ENCODE measurements around the gene CACNB4. TPM values are rescaled to one million over a fixed set of nuclear protein-coding genes. Genes with fewer than 3 reads are reported as not detected.
"Not testable (repeated sequence)": the region's sequence is repeated elsewhere in the genome, so short reads cannot be mapped to it uniquely, and the experiment has no call there.

Gene CACNB4
- total RNA-seq, 1 experiment from 2014 or later = 0.22 TPM

GRCh38 chr2:151942540-151943205 lies 156.2 kb downstream of the CACNB4 start:
- H3K9me3 ChIP-seq (ENCODE audit: low read length); H4K20me1 ChIP-seq (ENCODE audit: insufficient read depth, low read depth, low read length); H3K4me3 ChIP-seq (ENCODE audit: low read length); H3K27ac ChIP-seq (ENCODE audit: low read length); H3K36me3 ChIP-seq (ENCODE audit: insufficient read depth, low read length); H3K9ac ChIP-seq (ENCODE audit: low read length); DNase-seq; H3K79me2 ChIP-seq (ENCODE audit: low read length); H3K27me3 ChIP-seq (ENCODE audit: low read length); H3K4me1 ChIP-seq (ENCODE audit: low read length); H2AFZ ChIP-seq (ENCODE audit: low read length); H3K4me2 ChIP-seq (ENCODE audit: low read depth, low read length, poor library complexity, severe bottlenecking); H3K9me2 ChIP-seq (replicated peaks; ENCODE audit: insufficient read depth, low read length): not testable (repeated sequence)

GRCh38 chr2:151937966-151938365 lies 160.9 kb downstream of the CACNB4 start:
- no peaks in the 10 kb centered on the region for H3K36me3 ChIP-seq (ENCODE audit: insufficient read depth, low read length)
- H3K9me2 ChIP-seq (replicated peaks; ENCODE audit: insufficient read depth, low read length) = no peaks in the 10 kb centered on the region
- no peaks in the 10 kb centered on the region for H3K27me3 ChIP-seq (ENCODE audit: low read length)
- no peak overlapping the region for H3K4me3 ChIP-seq (ENCODE audit: low read length)
- no peak overlapping the region for H3K27ac ChIP-seq (ENCODE audit: low read length)
- no peak overlapping the region for H3K4me2 ChIP-seq (ENCODE audit: low read depth, low read length, poor library complexity, severe bottlenecking)
- H4K20me1 ChIP-seq (ENCODE audit: insufficient read depth, low read depth, low read length) = no peaks in the 10 kb centered on the region
- H3K79me2 ChIP-seq (ENCODE audit: low read length) = no peaks in the 10 kb centered on the region
- no peaks in the 10 kb centered on the region for H3K9me3 ChIP-seq (ENCODE audit: low read length)
- H3K9ac ChIP-seq (ENCODE audit: low read length) = no peak overlapping the region
- no peak for DNase-seq
- H3K4me1 ChIP-seq (ENCODE audit: low read length) = no peaks in the 10 kb centered on the region
- no peak overlapping the region for H2AFZ ChIP-seq (ENCODE audit: low read length)

- H3K79me2 ChIP-seq (ENCODE audit: low read length) = no peaks in the 10 kb centered on the region
- no peak for DNase-seq
- H3K4me3 ChIP-seq (ENCODE audit: low read length) = no peak overlapping the region
- H3K9ac ChIP-seq (ENCODE audit: low read length) = no peak overlapping the region
- no peaks in the 10 kb centered on the region for H3K27me3 ChIP-seq (ENCODE audit: low read length)
- no peak overlapping the region for H3K27ac ChIP-seq (ENCODE audit: low read length)
- H3K9me2 ChIP-seq (replicated peaks; ENCODE audit: insufficient read depth, low read length) = no peaks in the 10 kb centered on the region
- no peaks in the 10 kb centered on the region for H3K4me1 ChIP-seq (ENCODE audit: low read length)
- H3K4me2 ChIP-seq (ENCODE audit: low read depth, low read length, poor library complexity, severe bottlenecking) = no peak overlapping the region
- H4K20me1 ChIP-seq (ENCODE audit: insufficient read depth, low read depth, low read length) = no peaks in the 10 kb centered on the region
- H3K9me3 ChIP-seq (ENCODE audit: low read length) = no peaks in the 10 kb centered on the region
- H3K36me3 ChIP-seq (ENCODE audit: insufficient read depth, low read length) = no peaks in the 10 kb centered on the region
- no peak overlapping the region for H2AFZ ChIP-seq (ENCODE audit: low read length)
Measured at GRCh38 chr2:151936626-151937025, 162.2 kb downstream of the CACNB4 start.

- Histone ChIP-seq H3K27ac (ENCODE audit: low read length) (no peak overlapping the region), H3K9me3 (ENCODE audit: low read length) (no peaks in the 10 kb centered on the region), H4K20me1 (ENCODE audit: insufficient read depth, low read depth, low read length) (no peaks in the 10 kb centered on the region), H3K4me3 (ENCODE audit: low read length) (no peak overlapping the region), H3K4me1 (ENCODE audit: low read length) (no peaks in the 10 kb centered on the region), H3K4me2 (ENCODE audit: low read depth, low read length, poor library complexity, severe bottlenecking) (no peak overlapping the region), H3K27me3 (ENCODE audit: low read length) (no peaks in the 10 kb centered on the region), H3K36me3 (ENCODE audit: insufficient read depth, low read length) (no peaks in the 10 kb centered on the region), H3K9ac (ENCODE audit: low read length) (no peak overlapping the region), H2AFZ (ENCODE audit: low read length) (no peak overlapping the region), H3K79me2 (ENCODE audit: low read length) (no peaks in the 10 kb centered on the region), H3K9me2 (replicated peaks; ENCODE audit: insufficient read depth, low read length) (no peaks in the 10 kb centered on the region)
- DNase-seq = no peak
Measured at GRCh38 chr2:151933266-151933804, 165.5 kb downstream of the CACNB4 start.

DNA sequence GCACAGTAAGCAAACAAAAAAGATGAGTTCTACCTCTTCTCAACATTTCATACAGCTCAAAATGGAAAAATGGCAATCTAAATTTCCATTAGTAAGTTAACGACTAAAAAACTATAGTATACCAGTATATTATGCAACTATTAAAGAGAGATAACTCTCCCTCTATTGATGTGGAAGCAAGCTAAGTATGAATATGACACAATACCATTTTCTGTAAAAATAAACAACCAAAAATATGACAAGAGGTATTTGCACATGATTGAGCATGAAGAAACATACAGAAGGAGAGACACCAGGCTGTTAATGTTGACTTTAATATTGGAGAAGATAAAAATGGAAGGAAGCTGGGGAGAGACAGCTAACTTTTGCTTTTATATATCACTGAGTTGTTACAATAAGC lies 167.1 kb downstream of the CACNB4 start:
- H3K79me2 ChIP-seq (ENCODE audit: low read length) = no peaks in the 10 kb centered on the region

DNA sequence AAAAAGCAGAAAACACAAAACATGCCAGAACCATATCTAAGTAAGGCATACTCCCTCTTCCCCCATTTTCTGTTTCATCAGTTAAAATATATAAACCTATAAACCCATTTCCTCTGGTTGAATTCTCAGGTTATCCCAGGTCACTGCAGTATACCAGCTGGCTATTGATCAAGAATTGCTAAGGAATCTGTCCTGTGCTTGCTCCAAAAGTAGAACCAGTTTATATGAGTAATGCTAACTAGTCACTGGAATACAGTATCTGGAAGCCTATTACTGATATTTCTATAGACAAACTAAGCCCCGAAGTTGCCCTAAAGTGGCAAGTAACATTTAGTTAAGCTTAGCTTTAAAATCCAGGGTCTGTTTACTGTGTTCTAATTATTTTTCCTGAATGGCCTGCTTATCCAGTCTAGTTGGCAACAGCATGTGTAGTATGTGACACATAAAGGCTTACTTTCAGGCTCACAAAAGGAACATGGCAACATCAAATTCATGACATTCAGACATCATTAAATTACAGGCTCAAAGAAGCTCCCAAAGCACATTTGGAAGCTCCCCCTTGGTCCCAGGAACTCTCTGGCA lies 167.7 kb downstream of the CACNB4 start:
- Histone ChIP-seq H4K20me1 (ENCODE audit: insufficient read depth, low read depth, low read length) (no peaks in the 10 kb centered on the region), H3K9me2 (replicated peaks; ENCODE audit: insufficient read depth, low read length) (no peaks in the 10 kb centered on the region), H3K79me2 (ENCODE audit: low read length) (no peaks in the 10 kb centered on the region), H3K4me2 (ENCODE audit: low read depth, low read length, poor library complexity, severe bottlenecking) (no peak overlapping the region), H3K27ac (ENCODE audit: low read length) (no peak overlapping the region), H2AFZ (ENCODE audit: low read length) (no peak overlapping the region), H3K36me3 (ENCODE audit: insufficient read depth, low read length) (no peaks in the 10 kb centered on the region), H3K27me3 (ENCODE audit: low read length) (no peaks in the 10 kb centered on the region), H3K9ac (ENCODE audit: low read length) (no peak overlapping the region), H3K9me3 (ENCODE audit: low read length) (no peaks in the 10 kb centered on the region), H3K4me3 (ENCODE audit: low read length) (no peak overlapping the region), H3K4me1 (ENCODE audit: low read length) (no peaks in the 10 kb centered on the region)
- DNase-seq = no peak

More for the DNA sequence above, 167.1 kb downstream of the CACNB4 start:
- H2AFZ ChIP-seq (ENCODE audit: low read length) = no peak overlapping the region
- no peak for DNase-seq
- no peaks in the 10 kb centered on the region for H3K4me1 ChIP-seq (ENCODE audit: low read length)
- no peaks in the 10 kb centered on the region for H3K9me3 ChIP-seq (ENCODE audit: low read length)
- H3K27ac ChIP-seq (ENCODE audit: low read length) = no peak overlapping the region
- H3K27me3 ChIP-seq (ENCODE audit: low read length) = no peaks in the 10 kb centered on the region
- H4K20me1 ChIP-seq (ENCODE audit: insufficient read depth, low read depth, low read length) = no peaks in the 10 kb centered on the region
- H3K9ac ChIP-seq (ENCODE audit: low read length) = no peak overlapping the region
- no peak overlapping the region for H3K4me2 ChIP-seq (ENCODE audit: low read depth, low read length, poor library complexity, severe bottlenecking)
- no peaks in the 10 kb centered on the region for H3K36me3 ChIP-seq (ENCODE audit: insufficient read depth, low read length)
- no peak overlapping the region for H3K4me3 ChIP-seq (ENCODE audit: low read length)
- H3K9me2 ChIP-seq (replicated peaks; ENCODE audit: insufficient read depth, low read length) = no peaks in the 10 kb centered on the region

DNA sequence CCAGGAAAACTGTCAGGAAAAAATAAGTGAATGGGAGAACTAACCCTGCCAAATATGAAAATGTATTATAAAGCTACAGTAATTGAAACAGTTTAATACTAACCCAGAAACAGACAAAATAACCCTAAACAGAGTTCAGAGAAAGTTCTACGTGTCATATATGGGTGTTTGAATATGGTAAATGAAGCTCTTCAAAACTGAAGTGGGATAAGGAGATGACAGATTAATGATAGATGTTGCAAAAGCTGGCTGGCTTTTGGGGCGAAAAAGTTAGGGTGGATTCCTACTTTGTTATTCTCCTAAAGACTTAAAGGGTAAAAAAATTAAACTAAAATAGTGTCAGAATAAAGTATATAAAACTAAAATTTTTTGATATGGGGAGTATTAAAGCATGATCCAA lies 168.8 kb downstream of the CACNB4 start:
- no peak overlapping the region for H3K27ac ChIP-seq (ENCODE audit: low read length)
- H2AFZ ChIP-seq (ENCODE audit: low read length) = no peak overlapping the region

GRCh38 chr2:151928380-151928779 lies 170.5 kb downstream of the CACNB4 start:
- Histone ChIP-seq H3K79me2 (ENCODE audit: low read length) (no peaks in the 10 kb centered on the region), H3K9ac (ENCODE audit: low read length) (no peak overlapping the region), H3K27ac (ENCODE audit: low read length) (no peak overlapping the region), H3K4me3 (ENCODE audit: low read length) (no peak overlapping the region), H2AFZ (ENCODE audit: low read length) (no peak overlapping the region), H3K9me2 (replicated peaks; ENCODE audit: insufficient read depth, low read length) (no peaks in the 10 kb centered on the region), H3K9me3 (ENCODE audit: low read length) (no peaks in the 10 kb centered on the region), H4K20me1 (ENCODE audit: insufficient read depth, low read depth, low read length) (no peaks in the 10 kb centered on the region), H3K27me3 (ENCODE audit: low read length) (no peaks in the 10 kb centered on the region), H3K4me1 (ENCODE audit: low read length) (no peaks in the 10 kb centered on the region), H3K36me3 (ENCODE audit: insufficient read depth, low read length) (no peaks in the 10 kb centered on the region), H3K4me2 (ENCODE audit: low read depth, low read length, poor library complexity, severe bottlenecking) (no peak overlapping the region)
- no peak for DNase-seq

More for the DNA sequence above, 168.8 kb downstream of the CACNB4 start:
- Histone ChIP-seq H3K27me3 (ENCODE audit: low read length) (no peaks in the 10 kb centered on the region), H3K4me2 (ENCODE audit: low read depth, low read length, poor library complexity, severe bottlenecking) (no peak overlapping the region), H3K79me2 (ENCODE audit: low read length) (no peaks in the 10 kb centered on the region), H3K4me1 (ENCODE audit: low read length) (no peaks in the 10 kb centered on the region), H3K4me3 (ENCODE audit: low read length) (no peak overlapping the region), H4K20me1 (ENCODE audit: insufficient read depth, low read depth, low read length) (no peaks in the 10 kb centered on the region), H3K9me3 (ENCODE audit: low read length) (no peaks in the 10 kb centered on the region), H3K36me3 (ENCODE audit: insufficient read depth, low read length) (no peaks in the 10 kb centered on the region), H3K9me2 (replicated peaks; ENCODE audit: insufficient read depth, low read length) (no peaks in the 10 kb centered on the region), H3K9ac (ENCODE audit: low read length) (no peak overlapping the region)
- DNase-seq = no peak
